Urinary bladder (tissue), 2 donors: ENCODE measurements around the gene LMOD3. TPM values are rescaled to one million over a fixed set of nuclear protein-coding genes. Genes with fewer than 3 reads are reported as not detected.

Source experiments
- polyA plus RNA-seq: library from polyadenylated mRNA; stranded (reverse); fragments of 200-250 nt; gene quantifications from one replicate; pipeline ENCODE4 v1.2.3, GENCODE V29; 2013
- total RNA-seq: library from RNA; depleted of rRNA; stranded (reverse); fragments of >200 nt; gene quantifications from one replicate; pipeline ENCODE4 v1.2.3, GENCODE V29; 2014
- donor health status: healthy.

LMOD3 gene
- total and polyA plus RNA-seq, 2 donors: 0.65 to 3.0 TPM

Other genes with a start within 250 kb of the LMOD3 start
- gene TAFA4, start 190.0 kb downstream of the LMOD3 start, total RNA-seq: not detected
- gene TAFA4, start 190.0 kb downstream of the LMOD3 start, polyA plus RNA-seq: 0.23 TPM
- 71.1 TPM for gene EOGT, start 108.9 kb downstream of the LMOD3 start, total RNA-seq
- 25.2 TPM for gene EOGT, start 108.9 kb downstream of the LMOD3 start, polyA plus RNA-seq
- 68.4 TPM for gene TMF1, start 70.3 kb downstream of the LMOD3 start, total RNA-seq
- gene TMF1, start 70.3 kb downstream of the LMOD3 start, polyA plus RNA-seq: 18.7 TPM
- 100 TPM for gene UBA3, start 42.2 kb downstream of the LMOD3 start, total RNA-seq
- 40.0 TPM for gene UBA3, start 42.2 kb downstream of the LMOD3 start, polyA plus RNA-seq
- 60.8 TPM for gene ARL6IP5, start 37.7 kb downstream of the LMOD3 start, total RNA-seq
- gene ARL6IP5, start 37.7 kb downstream of the LMOD3 start, polyA plus RNA-seq: 156 TPM